K562 (cell line): Measurements from ENCODE around the gene PRODH2. TPM values are rescaled to one million over a fixed set of nuclear protein-coding genes. Genes with fewer than 3 reads are reported as not detected.
A peak's percentile ranks its signal among the peaks of the same experiment; 100 is the strongest.

Source experiments
- CREB1 ChIP-seq, 2 experiments: sonication (generic) in 1 of 2; formaldehyde crosslinking in 1 of 2; IDR thresholded peaks; 2 replicates each; pipeline versions ENCODE4 v1.6.1 to v1.8.0; 2012 to 2022; ENCODE audit warnings: inconsistent platforms in 1 of 2, mild to moderate bottlenecking in 1 of 2, missing genetic modification reagents in 1 of 2, moderate library complexity in 1 of 2
- ELK1 ChIP-seq: sonication (generic); formaldehyde crosslinking; IDR thresholded peaks from 2 replicates; pipeline ENCODE4 v1.8.1; 2022; ENCODE audit warnings: missing genetic modification reagents
- FOXM1 ChIP-seq, 2 experiments: fragments of 450-650 bp in 1 of 2; sonication (generic) in 1 of 2; formaldehyde crosslinking in 1 of 2; IDR thresholded peaks; 2 replicates each; pipeline versions ENCODE4 v1.6.1 to v1.9.0; 2017 to 2022; ENCODE audit warnings: low read depth in 2 of 2, mild to moderate bottlenecking in 2 of 2, missing genetic modification reagents in 1 of 2, moderate library complexity in 1 of 2
- GABPB1 ChIP-seq: sonication (generic); formaldehyde crosslinking; IDR thresholded peaks from 2 replicates; pipeline ENCODE4 v1.8.0; 2022; ENCODE audit warnings: mild to moderate bottlenecking, missing genetic modification reagents
- HCFC1 ChIP-seq: IDR thresholded peaks from 2 replicates; pipeline ENCODE4 v1.6.1; 2012; ENCODE audit warnings: low read depth, low read length, improper control_type of control experiment
- KLF6 ChIP-seq: fragments of 250-450 bp; sonication (Bioruptor Pico); IDR thresholded peaks from 2 replicates; pipeline ENCODE4 v1.4.0; 2020; ENCODE audit warnings: mild to moderate bottlenecking, moderate library complexity, borderline replicate concordance
- MTA1 ChIP-seq: fragments of 450-650 bp; IDR thresholded peaks from 2 replicates; pipeline ENCODE4 v1.6.1; 2017; ENCODE audit warnings: borderline replicate concordance
- MTA3 ChIP-seq: fragments of 450-650 bp; formaldehyde crosslinking; IDR thresholded peaks from 2 replicates; pipeline ENCODE4 v1.6.1; 2017; ENCODE audit warnings: mild to moderate bottlenecking, borderline replicate concordance
- NELFE ChIP-seq: IDR thresholded peaks from 2 replicates; pipeline ENCODE4 v1.6.1; 2011; ENCODE audit warnings: mild to moderate bottlenecking; ENCODE audit not compliant: insufficient read depth, insufficient read length
- NR2C2 ChIP-seq, 2 experiments: fragments of 200-800 bp in 1 of 2; sonication (Bioruptor generic) in 1 of 2; sonication (generic) in 1 of 2; formaldehyde crosslinking in 1 of 2; IDR thresholded peaks; 2 replicates each; pipeline versions ENCODE4 v1.6.1 to v1.8.0; 2016 to 2022; ENCODE audit warnings: mild to moderate bottlenecking in 1 of 2, missing compliant biosample characterization in 1 of 2, missing genetic modification characterization in 1 of 2, missing genetic modification reagents in 1 of 2
- RB1 ChIP-seq: fragments of 450-650 bp; IDR thresholded peaks from 2 replicates; pipeline ENCODE4 v1.6.1; 2017; ENCODE audit warnings: low read depth, mild to moderate bottlenecking
- RBM17 ChIP-seq: fragments of 200-400 bp; formaldehyde crosslinking; IDR thresholded peaks from 2 replicates; pipeline ENCODE4 v1.6.1; 2017; ENCODE audit warnings: low read depth, mild to moderate bottlenecking, low read length, borderline replicate concordance
- RBM22 ChIP-seq: fragments of 200-400 bp; formaldehyde crosslinking; IDR thresholded peaks from 2 replicates; pipeline ENCODE4 v1.6.1; 2018; ENCODE audit warnings: low read length, low read depth; ENCODE audit not compliant: poor library complexity, severe bottlenecking
- RCOR1 ChIP-seq, 2 experiments: IDR thresholded peaks; 2 replicates each; pipeline ENCODE4 v1.6.1; 2012; ENCODE audit warnings: low read depth in 2 of 2, low read length in 2 of 2, borderline replicate concordance in 1 of 2, improper control_type of control experiment in 1 of 2
- SIN3A ChIP-seq, 2 experiments: fragments of 150-350 bp in 1 of 2; IDR thresholded peaks; 2 replicates each; pipeline ENCODE4 v1.6.1; 2011 to 2016; ENCODE audit warnings: borderline replicate concordance in 2 of 2, low read depth in 2 of 2, low read length in 2 of 2, mild to moderate bottlenecking in 2 of 2, moderate library complexity in 2 of 2; ENCODE audit not compliant: control insufficient read depth in 1 of 2
- SMAD4 ChIP-seq: fragments of 250-450 bp; sonication (Bioruptor Pico); conservative IDR thresholded peaks from 2 replicates; pipeline ENCODE4 v1.8.0; 2021; ENCODE audit warnings: inconsistent platforms, mild to moderate bottlenecking, moderate library complexity
- SUPT5H ChIP-seq: fragments of 450-650 bp; IDR thresholded peaks from 2 replicates; pipeline ENCODE4 v1.6.1; 2016
- TAF1 ChIP-seq: IDR thresholded peaks from 2 replicates; pipeline ENCODE4 v1.6.1; 2011; ENCODE audit warnings: mild to moderate bottlenecking, low read length, moderate library complexity; ENCODE audit not compliant: insufficient read depth, control insufficient read depth, severe bottlenecking; ENCODE audit errors: extremely low read depth
- ZNF449 ChIP-seq: fragments of 250-450 bp; sonication (Bioruptor Pico); IDR thresholded peaks from 2 replicates; pipeline ENCODE4 v1.8.0; 2022; ENCODE audit warnings: moderate library complexity, mild to moderate bottlenecking, inconsistent platforms
- polyA plus RNA-seq, 8 experiments: library from polyadenylated mRNA; depleted of rRNA in 4 of 8; stranded (reverse) in 5 of 8; unstranded in 3 of 8; fragments of >200 nt; fragmentation: Nextera tagmentation in 2 of 8; fragmentation: Illumina TruSeq in 1 of 8; extraction: Ambion mirVana in 2 of 8; extraction: Trizol in 1 of 8; gene quantifications; 2 replicates each; pipeline versions ENCODE4 v1.2.1 to v1.2.3, GENCODE V29; 2011 to 2014; ENCODE audit warnings: inconsistent platforms in 1 of 8, missing spikeins in 1 of 8
- total RNA-seq, 7 experiments: library from RNA; depleted of rRNA in 6 of 7; stranded (reverse); fragments of >200 nt in 6 of 7; fragmentation: Illumina TruSeq in 2 of 7; extraction: Trizol in 2 of 7; gene quantifications; 2 replicates each; pipeline versions ENCODE4 v1.2.1 to v1.2.3, GENCODE V29; 2011 to 2021; ENCODE audit warnings: low replicate concordance in 1 of 7
- TF ChIP-seq, protein P1 (sequence below): fragments of 450-650 bp; IDR thresholded peaks from 2 replicates; pipeline ENCODE4 v1.7.1; 2018; ENCODE audit warnings: mild to moderate bottlenecking, low read depth; ENCODE audit not compliant: partially characterized antibody

PRODH2 gene
- total and polyA plus RNA-seq, 9 of the 15 experiments (the other 6 are each of a cell fraction or from before 2014, with no cell fraction given): not detected

DNA sequence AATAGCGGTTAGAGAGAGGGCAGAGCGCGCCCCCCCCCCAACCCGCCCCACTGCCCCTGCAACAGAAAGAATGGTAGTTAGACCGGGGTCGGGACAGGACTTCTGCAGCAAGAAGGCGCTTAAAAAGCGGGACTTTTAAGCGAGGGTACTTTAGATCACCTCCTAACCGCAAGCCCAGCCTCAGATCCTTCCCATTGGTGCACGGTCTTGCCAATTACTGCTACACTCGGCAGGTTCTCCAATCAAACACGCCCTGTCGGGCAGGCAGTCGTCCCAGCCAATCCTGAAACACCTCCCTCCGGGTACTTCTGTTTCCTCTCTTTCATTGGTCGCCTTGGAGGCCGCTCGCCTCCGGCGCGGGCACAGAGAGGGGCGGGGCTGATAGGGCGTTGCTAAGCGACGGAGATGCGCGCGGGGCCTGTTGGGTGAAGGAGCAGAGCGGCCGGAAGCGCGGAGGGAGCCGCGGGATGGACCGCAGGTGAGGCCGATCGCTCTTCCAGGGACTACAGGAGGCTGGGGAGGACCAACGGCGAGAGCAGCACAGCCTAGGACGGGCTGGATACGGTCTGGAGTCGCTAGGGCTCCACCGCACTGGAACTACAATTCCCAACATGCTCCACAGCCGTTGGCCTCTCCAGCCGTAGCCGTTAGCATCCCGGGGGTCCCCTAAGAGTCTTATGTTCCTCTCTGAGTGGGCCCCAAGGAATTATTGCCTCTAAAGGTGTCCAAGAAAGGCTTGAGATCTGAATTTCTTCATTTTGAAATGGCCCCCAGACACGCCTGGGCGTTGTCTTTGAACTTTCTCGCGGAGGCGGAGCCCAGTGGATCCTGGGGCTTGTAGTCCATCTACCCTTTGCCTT is 54.7 kb downstream of the PRODH2 start, which contains the start of gene PROSER3 (continued):
- TF ChIP-seq NR2C2 (CRISPR knock-in tag; IDR thresholded peaks at IDR 0.05) (peak; percentile 66; the same call in 1 of the 2 replicates), NR2C2 (tag; IDR thresholded peaks at IDR 0.05) (peak; percentile 97), GABPB1 (CRISPR knock-in tag) (peak; percentile 88), MTA3 (0 out of 2 replicates have a peak, but pooled peaks have one; percentile 59), SIN3A (IDR thresholded peaks at IDR 0.05; ENCODE audit: borderline replicate concordance in 2 of 2, control insufficient read depth in 1 of 2, low read depth in 2 of 2, low read length in 2 of 2) (peak; percentile 19 to 92; a peak in 2 of 4 replicates), MTA1 (no peak), HCFC1 (peak; percentile 88), ZNF449 (CRISPR knock-in tag) (0 out of 2 replicates have a peak, but pooled peaks have one; percentile 32), RB1 (peak; percentile 57), CREB1 (IDR thresholded peaks at IDR 0.05) (0 out of 2 replicates have a peak, but pooled peaks have one; percentile 3), CREB1 (CRISPR knock-in tag; IDR thresholded peaks at IDR 0.05) (peak; percentile 59), RBM17 (no peak), TAF1 (peak; percentile 26), ELK1 (CRISPR knock-in tag) (no peak), NELFE (no peak), RBM22 (peak; percentile 74), KLF6 (CRISPR knock-in tag) (peak; percentile 85; the same call in 1 of the 2 replicates), FOXM1 (IDR thresholded peaks at IDR 0.05; ENCODE audit: low read depth) (peak; percentile 53), FOXM1 (CRISPR knock-in tag; IDR thresholded peaks at IDR 0.05; ENCODE audit: low read depth) (no peak), RCOR1 (IDR thresholded peaks at IDR 0.05; ENCODE audit: borderline replicate concordance in 1 of 2, low read depth in 2 of 2, low read length in 2 of 2) (peak in 1 of 2 experiments; percentile 46; a peak in 2 of 4 replicates), SUPT5H (peak; percentile 82), SMAD4 (CRISPR knock-in tag) (peak; percentile 52; the same call in 1 of the 2 replicates)
- TF ChIP-seq, protein P1, sequence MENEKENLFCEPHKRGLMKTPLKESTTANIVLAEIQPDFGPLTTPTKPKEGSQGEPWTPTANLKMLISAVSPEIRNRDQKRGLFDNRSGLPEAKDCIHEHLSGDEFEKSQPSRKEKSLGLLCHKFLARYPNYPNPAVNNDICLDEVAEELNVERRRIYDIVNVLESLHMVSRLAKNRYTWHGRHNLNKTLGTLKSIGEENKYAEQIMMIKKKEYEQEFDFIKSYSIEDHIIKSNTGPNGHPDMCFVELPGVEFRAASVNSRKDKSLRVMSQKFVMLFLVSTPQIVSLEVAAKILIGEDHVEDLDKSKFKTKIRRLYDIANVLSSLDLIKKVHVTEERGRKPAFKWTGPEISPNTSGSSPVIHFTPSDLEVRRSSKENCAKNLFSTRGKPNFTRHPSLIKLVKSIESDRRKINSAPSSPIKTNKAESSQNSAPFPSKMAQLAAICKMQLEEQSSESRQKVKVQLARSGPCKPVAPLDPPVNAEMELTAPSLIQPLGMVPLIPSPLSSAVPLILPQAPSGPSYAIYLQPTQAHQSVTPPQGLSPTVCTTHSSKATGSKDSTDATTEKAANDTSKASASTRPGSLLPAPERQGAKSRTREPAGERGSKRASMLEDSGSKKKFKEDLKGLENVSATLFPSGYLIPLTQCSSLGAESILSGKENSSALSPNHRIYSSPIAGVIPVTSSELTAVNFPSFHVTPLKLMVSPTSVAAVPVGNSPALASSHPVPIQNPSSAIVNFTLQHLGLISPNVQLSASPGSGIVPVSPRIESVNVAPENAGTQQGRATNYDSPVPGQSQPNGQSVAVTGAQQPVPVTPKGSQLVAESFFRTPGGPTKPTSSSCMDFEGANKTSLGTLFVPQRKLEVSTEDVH: peak; percentile 22
